Measurements from ENCODE around the gene FOXR2.

The FOXR2 gene, protein sequence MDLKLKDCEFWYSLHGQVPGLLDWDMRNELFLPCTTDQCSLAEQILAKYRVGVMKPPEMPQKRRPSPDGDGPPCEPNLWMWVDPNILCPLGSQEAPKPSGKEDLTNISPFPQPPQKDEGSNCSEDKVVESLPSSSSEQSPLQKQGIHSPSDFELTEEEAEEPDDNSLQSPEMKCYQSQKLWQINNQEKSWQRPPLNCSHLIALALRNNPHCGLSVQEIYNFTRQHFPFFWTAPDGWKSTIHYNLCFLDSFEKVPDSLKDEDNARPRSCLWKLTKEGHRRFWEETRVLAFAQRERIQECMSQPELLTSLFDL

GRCh38 chrX:55623100-55623499 lies at the start of gene FOXR2:
TSS of gene FOXR2 (plus strand) at chrX:55623400. CDS start at chrX:55623712, 312 bp downstream.
- TF ChIP-seq ZNF274 (IDR thresholded peaks at IDR 0.05; ENCODE audit: low read depth, low read length) (no peak), YY1 (IDR thresholded peaks at IDR 0.05; ENCODE audit: insufficient read depth, insufficient read length) (no peak)
- H3K27me3 ChIP-seq (ENCODE audit: insufficient read depth, insufficient read length): no peaks in the 10 kb centered on the region
- no peaks in the 10 kb centered on the region for H3K9me3 ChIP-seq (ENCODE audit: insufficient read depth, low read length)
- H3K4me3 ChIP-seq (ENCODE audit: insufficient read length, low read depth): no peak within 1 kb of the TSS
- no peaks in the 10 kb centered on the region for H3K4me1 ChIP-seq (ENCODE audit: insufficient read depth, insufficient read length)
- no peak for DNase-seq (ENCODE audit: low read depth, low spot score)
- H3K9ac ChIP-seq (ENCODE audit: insufficient read length, low read depth): no peak within 1 kb of the TSS
- no peaks in the 10 kb centered on the region for H3K36me3 ChIP-seq (ENCODE audit: insufficient read depth, insufficient read length, low read length)

DNA sequence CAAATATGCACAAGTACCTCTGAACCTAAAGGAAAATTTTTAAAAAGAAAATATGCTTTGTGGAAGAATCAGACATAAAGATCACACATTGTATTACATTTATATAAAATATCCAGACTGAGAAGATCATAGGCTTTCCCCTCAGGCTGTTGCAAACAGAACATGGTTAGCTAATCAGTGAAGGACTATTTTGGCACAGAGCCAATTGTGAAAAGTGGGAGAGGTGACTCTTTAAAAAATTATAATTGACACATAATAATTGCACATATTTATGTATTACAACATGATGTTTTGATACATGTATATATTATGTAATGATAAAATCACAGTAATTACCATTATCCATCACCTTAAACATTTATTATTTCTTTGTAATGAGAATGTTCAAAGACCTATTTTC lies 44.1 kb upstream of the FOXR2 start:
- Histone ChIP-seq H3K36me3 (ENCODE audit: insufficient read depth, insufficient read length, low read length) (no peaks in the 10 kb centered on the region), H3K4me3 (ENCODE audit: insufficient read length, low read depth) (no peak overlapping the region), H3K9me3 (ENCODE audit: insufficient read depth, low read length) (no peaks in the 10 kb centered on the region), H3K4me1 (ENCODE audit: insufficient read depth, insufficient read length) (no peaks in the 10 kb centered on the region), H3K9ac (ENCODE audit: insufficient read length, low read depth) (no peak overlapping the region), H3K27me3 (ENCODE audit: insufficient read depth, insufficient read length) (no peaks in the 10 kb centered on the region)
- TF ChIP-seq YY1 (IDR thresholded peaks at IDR 0.05; ENCODE audit: insufficient read depth, insufficient read length) (no peak), SUZ12 (IDR thresholded peaks at IDR 0.05; ENCODE audit: extremely low read depth, insufficient read depth, insufficient read length) (no peak), ZNF274 (IDR thresholded peaks at IDR 0.05; ENCODE audit: low read depth, low read length) (no peak)
- no peak for DNase-seq (ENCODE audit: low read depth, low spot score)

GRCh38 chrX:55582447-55582846 lies 40.8 kb upstream of the FOXR2 start:
- H3K9me3 ChIP-seq (ENCODE audit: insufficient read depth, low read length): no peaks in the 10 kb centered on the region
- no peak overlapping the region for H3K9ac ChIP-seq (ENCODE audit: insufficient read length, low read depth)
- no peaks in the 10 kb centered on the region for H3K27me3 ChIP-seq (ENCODE audit: insufficient read depth, insufficient read length)
- no peaks in the 10 kb centered on the region for H3K36me3 ChIP-seq (ENCODE audit: insufficient read depth, insufficient read length, low read length)
- no peak overlapping the region for H3K4me3 ChIP-seq (ENCODE audit: insufficient read length, low read depth)
- H3K4me1 ChIP-seq (ENCODE audit: insufficient read depth, insufficient read length): no peaks in the 10 kb centered on the region
- TF ChIP-seq ZNF274 (IDR thresholded peaks at IDR 0.05; ENCODE audit: low read depth, low read length): no peak
- no peak for TF ChIP-seq YY1 (IDR thresholded peaks at IDR 0.05; ENCODE audit: insufficient read depth, insufficient read length)
- no peak for TF ChIP-seq SUZ12 (IDR thresholded peaks at IDR 0.05; ENCODE audit: extremely low read depth, insufficient read depth, insufficient read length)
- DNase-seq (ENCODE audit: low read depth, low spot score): no peak

DNA sequence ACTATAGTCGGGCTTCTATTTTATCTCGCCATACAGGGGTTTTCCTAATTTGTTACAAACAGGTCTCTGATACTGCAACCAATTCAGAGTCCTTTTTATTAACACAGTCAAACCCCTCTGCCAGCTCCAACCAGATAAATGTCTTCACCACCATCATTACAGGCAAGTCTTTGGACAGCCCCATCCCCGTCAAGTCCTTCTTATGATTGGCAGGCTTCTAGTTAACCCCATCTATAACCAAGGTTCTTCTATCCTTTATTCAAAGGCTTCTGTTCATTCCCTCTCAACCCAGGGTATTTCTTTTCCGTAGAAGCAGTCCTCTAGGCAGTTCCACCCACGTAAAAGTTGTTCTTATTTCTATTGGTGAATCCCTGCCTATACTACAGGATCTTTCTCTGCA lies 29.9 kb upstream of the FOXR2 start:
- Histone ChIP-seq H3K27me3 (ENCODE audit: insufficient read depth, insufficient read length) (no peaks in the 10 kb centered on the region), H3K9me3 (ENCODE audit: insufficient read depth, low read length) (no peaks in the 10 kb centered on the region)
- TF ChIP-seq SUZ12 (IDR thresholded peaks at IDR 0.05; ENCODE audit: extremely low read depth, insufficient read depth, insufficient read length) (no peak), ZNF274 (IDR thresholded peaks at IDR 0.05; ENCODE audit: low read depth, low read length) (no peak), YY1 (IDR thresholded peaks at IDR 0.05; ENCODE audit: insufficient read depth, insufficient read length) (no peak)

DNA sequence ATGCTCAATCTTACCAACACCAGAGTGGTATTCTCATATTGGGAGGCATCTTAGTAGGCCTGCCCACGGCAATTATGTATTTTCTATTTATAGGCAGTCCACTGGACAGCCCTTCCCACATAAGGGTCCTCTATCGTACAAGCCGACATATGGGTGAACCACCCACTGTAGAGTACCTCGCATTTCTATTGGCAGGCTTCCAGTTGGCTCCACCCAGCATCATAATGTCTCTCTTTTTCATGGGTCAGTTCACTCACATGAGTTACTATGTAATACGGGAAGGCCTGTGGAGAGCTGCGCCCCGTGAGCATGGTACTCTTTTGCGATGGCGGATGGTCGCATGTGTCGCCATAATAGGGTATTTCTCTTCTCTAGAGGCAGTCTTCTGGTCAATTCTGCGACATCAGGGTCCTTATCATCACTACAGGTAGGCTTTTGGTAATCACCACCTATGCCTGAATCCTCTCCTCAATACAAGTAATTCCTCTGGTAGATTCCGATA lies 29.4 kb upstream of the FOXR2 start:
- Histone ChIP-seq H3K4me3 (ENCODE audit: insufficient read length, low read depth) (no peak overlapping the region), H3K9ac (ENCODE audit: insufficient read length, low read depth) (no peak overlapping the region), H3K27me3 (ENCODE audit: insufficient read depth, insufficient read length) (no peaks in the 10 kb centered on the region), H3K36me3 (ENCODE audit: insufficient read depth, insufficient read length, low read length) (no peaks in the 10 kb centered on the region), H3K4me1 (ENCODE audit: insufficient read depth, insufficient read length) (no peaks in the 10 kb centered on the region), H3K9me3 (ENCODE audit: insufficient read depth, low read length) (no peaks in the 10 kb centered on the region)
- DNase-seq (ENCODE audit: low read depth, low spot score): no peak
- no peak for TF ChIP-seq ZNF274 (IDR thresholded peaks at IDR 0.05; ENCODE audit: low read depth, low read length)
- no peak for TF ChIP-seq YY1 (IDR thresholded peaks at IDR 0.05; ENCODE audit: insufficient read depth, insufficient read length)
- TF ChIP-seq SUZ12 (IDR thresholded peaks at IDR 0.05; ENCODE audit: extremely low read depth, insufficient read depth, insufficient read length): no peak

More for the DNA sequence above, 29.9 kb upstream of the FOXR2 start:
- DNase-seq (ENCODE audit: low read depth, low spot score): no peak
- Histone ChIP-seq H3K9ac (ENCODE audit: insufficient read length, low read depth) (no peak overlapping the region), H3K4me1 (ENCODE audit: insufficient read depth, insufficient read length) (no peaks in the 10 kb centered on the region), H3K36me3 (ENCODE audit: insufficient read depth, insufficient read length, low read length) (no peaks in the 10 kb centered on the region), H3K4me3 (ENCODE audit: insufficient read length, low read depth) (no peak overlapping the region)

DNA sequence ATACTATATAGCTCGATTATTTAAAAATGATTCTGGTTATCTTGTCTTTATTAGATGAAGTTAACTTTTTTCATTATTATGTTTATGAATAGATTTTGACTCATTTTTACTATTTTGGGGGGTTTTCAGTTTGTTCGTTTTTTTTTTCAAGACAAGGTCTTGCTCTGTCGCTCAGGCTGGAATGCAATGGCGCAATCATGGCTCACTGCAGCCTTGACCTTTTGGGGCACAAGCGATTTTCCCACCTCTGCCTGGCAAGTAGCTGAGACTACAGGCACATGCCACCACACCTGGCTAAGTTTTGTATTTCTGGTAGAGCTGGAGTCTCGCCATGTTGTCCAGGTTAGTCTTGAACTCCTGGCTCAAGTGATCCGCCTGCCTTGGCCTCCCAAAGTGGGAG lies 24.9 kb upstream of the FOXR2 start:
- TF ChIP-seq YY1 (IDR thresholded peaks at IDR 0.05; ENCODE audit: insufficient read depth, insufficient read length) (no peak), ZNF274 (IDR thresholded peaks at IDR 0.05; ENCODE audit: low read depth, low read length) (no peak), SUZ12 (IDR thresholded peaks at IDR 0.05; ENCODE audit: extremely low read depth, insufficient read depth, insufficient read length) (no peak)
- Histone ChIP-seq H3K36me3 (ENCODE audit: insufficient read depth, insufficient read length, low read length) (no peaks in the 10 kb centered on the region), H3K9me3 (ENCODE audit: insufficient read depth, low read length) (no peaks in the 10 kb centered on the region), H3K4me3 (ENCODE audit: insufficient read length, low read depth) (no peak overlapping the region), H3K27me3 (ENCODE audit: insufficient read depth, insufficient read length) (no peaks in the 10 kb centered on the region), H3K9ac (ENCODE audit: insufficient read length, low read depth) (no peak overlapping the region), H3K4me1 (ENCODE audit: insufficient read depth, insufficient read length) (no peaks in the 10 kb centered on the region)
- no peak for DNase-seq (ENCODE audit: low read depth, low spot score)

DNA sequence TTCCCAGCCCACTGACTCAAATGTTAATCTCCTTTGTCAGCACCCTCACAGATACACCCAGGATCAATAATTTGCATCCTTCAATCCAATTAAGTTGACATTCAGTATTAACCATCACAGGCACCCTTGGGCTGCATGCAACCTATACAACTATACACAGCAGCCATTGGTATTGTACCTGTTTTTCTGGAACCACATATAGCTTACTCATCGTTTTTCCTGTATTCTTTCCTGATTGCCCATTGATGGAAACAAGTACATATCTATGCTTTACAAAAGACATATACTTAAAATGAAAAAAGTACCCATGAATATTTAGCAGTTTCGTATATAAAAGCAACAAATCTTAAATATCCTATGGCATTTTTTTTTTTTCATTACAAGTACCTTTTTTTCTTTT lies 3.7 kb upstream of the FOXR2 start:
- Histone ChIP-seq H3K4me1 (ENCODE audit: insufficient read depth, insufficient read length) (no peaks in the 10 kb centered on the region), H3K27me3 (ENCODE audit: insufficient read depth, insufficient read length) (no peaks in the 10 kb centered on the region), H3K9ac (ENCODE audit: insufficient read length, low read depth) (no peak overlapping the region), H3K4me3 (ENCODE audit: insufficient read length, low read depth) (no peak overlapping the region), H3K9me3 (ENCODE audit: insufficient read depth, low read length) (no peaks in the 10 kb centered on the region), H3K36me3 (ENCODE audit: insufficient read depth, insufficient read length, low read length) (no peaks in the 10 kb centered on the region)
- no peak for DNase-seq (ENCODE audit: low read depth, low spot score)
- TF ChIP-seq YY1 (IDR thresholded peaks at IDR 0.05; ENCODE audit: insufficient read depth, insufficient read length) (no peak), SUZ12 (IDR thresholded peaks at IDR 0.05; ENCODE audit: extremely low read depth, insufficient read depth, insufficient read length) (no peak), ZNF274 (IDR thresholded peaks at IDR 0.05; ENCODE audit: low read depth, low read length) (no peak)

All from NT2/D1 (cell line).